Right atrium auricular region (tissue), 2 donors: ENCODE results near the gene LTO1. TPM values are rescaled to one million over a fixed set of nuclear protein-coding genes. Genes with fewer than 3 reads are reported as not detected.

Experiments used
- DNase-seq: peaks from one replicate; pipeline ENCODE4 v3.0.0-alpha.2; 2019; ENCODE audit warnings: low spot score
- H3K27ac ChIP-seq, 2 donors: fragments of 200-600 bp; sonication (generic); 1 replicate in 1 of 2; 2 replicates in 1 of 2; pipeline ENCODE4 v1.5.1; 2016 to 2019
- H3K27me3 ChIP-seq, 2 donors: fragments of 200-600 bp; sonication (generic); one replicate each; pipeline versions ENCODE4 v1.5.1 to v1.6.0; 2017 to 2019
- H3K36me3 ChIP-seq: fragments of 200-600 bp; sonication (generic); one replicate; pipeline ENCODE4 v1.5.1; 2016
- H3K4me1 ChIP-seq, 2 donors: fragments of 200-600 bp; sonication (generic); one replicate each; pipeline versions ENCODE4 v1.5.1 to v1.6.0; 2017 to 2019
- H3K4me3 ChIP-seq, 2 donors: fragments of 200-600 bp; sonication (generic); 1 replicate in 1 of 2; 2 replicates in 1 of 2; pipeline ENCODE4 v1.5.1; 2017 to 2019; ENCODE audit warnings: mild to moderate bottlenecking in 1 of 2, moderate library complexity in 1 of 2
- H3K9me3 ChIP-seq, 2 donors: fragments of 200-600 bp; sonication (generic); one replicate each; pipeline ENCODE4 v1.5.1; 2019
- total RNA-seq, 2 donors: library from RNA; depleted of rRNA; stranded (reverse); fragments of >200 nt; gene quantifications; one replicate each; pipeline ENCODE4 v1.1.0, GENCODE V29; 2016
- TF ChIP-seq, protein P1 (sequence below), 2 donors: fragments of 200-600 bp; sonication (generic); IDR thresholded peaks; one replicate each; pipeline ENCODE4 v1.5.1; 2019; ENCODE audit warnings: antibody characterized with exemption in 2 of 2

The LTO1 gene
- total RNA-seq, 2 donors from 2014 or later, result 4.7 to 6.0 TPM

DNA sequence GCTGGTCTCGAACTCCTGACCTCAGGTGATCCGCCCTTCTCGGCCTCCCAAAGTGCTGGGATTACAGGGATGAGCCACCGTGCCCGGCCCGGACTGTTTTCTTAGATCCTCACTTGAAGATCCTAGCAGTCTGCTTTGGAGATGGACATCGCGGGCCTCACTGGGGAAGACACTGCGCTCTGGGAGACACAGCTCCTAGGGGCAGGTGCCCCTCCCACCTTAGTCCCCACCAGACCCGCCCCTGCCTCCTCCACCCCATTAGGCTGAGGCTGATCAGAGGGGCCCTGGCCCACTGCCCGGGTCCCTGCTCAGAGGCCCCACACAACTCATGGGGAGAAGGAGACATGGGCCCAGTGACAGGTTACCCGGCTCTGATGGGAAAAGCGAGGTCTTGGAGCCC lies 11.3 kb upstream of the LTO1 start:
- TF ChIP-seq, protein P1, sequence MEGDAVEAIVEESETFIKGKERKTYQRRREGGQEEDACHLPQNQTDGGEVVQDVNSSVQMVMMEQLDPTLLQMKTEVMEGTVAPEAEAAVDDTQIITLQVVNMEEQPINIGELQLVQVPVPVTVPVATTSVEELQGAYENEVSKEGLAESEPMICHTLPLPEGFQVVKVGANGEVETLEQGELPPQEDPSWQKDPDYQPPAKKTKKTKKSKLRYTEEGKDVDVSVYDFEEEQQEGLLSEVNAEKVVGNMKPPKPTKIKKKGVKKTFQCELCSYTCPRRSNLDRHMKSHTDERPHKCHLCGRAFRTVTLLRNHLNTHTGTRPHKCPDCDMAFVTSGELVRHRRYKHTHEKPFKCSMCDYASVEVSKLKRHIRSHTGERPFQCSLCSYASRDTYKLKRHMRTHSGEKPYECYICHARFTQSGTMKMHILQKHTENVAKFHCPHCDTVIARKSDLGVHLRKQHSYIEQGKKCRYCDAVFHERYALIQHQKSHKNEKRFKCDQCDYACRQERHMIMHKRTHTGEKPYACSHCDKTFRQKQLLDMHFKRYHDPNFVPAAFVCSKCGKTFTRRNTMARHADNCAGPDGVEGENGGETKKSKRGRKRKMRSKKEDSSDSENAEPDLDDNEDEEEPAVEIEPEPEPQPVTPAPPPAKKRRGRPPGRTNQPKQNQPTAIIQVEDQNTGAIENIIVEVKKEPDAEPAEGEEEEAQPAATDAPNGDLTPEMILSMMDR (IDR thresholded peaks at IDR 0.05), result no peak
- Histone ChIP-seq H3K27me3 (no peaks in the 10 kb centered on the region), H3K9me3 (no peaks in the 10 kb centered on the region), H3K4me3 (no peak overlapping the region), H3K4me1 (peaks cover 0 to 6% of the 10 kb centered on the region in 2 donors), H3K36me3 (no peaks in the 10 kb centered on the region), H3K27ac (no peak overlapping the region)
- no peak for DNase-seq

DNA sequence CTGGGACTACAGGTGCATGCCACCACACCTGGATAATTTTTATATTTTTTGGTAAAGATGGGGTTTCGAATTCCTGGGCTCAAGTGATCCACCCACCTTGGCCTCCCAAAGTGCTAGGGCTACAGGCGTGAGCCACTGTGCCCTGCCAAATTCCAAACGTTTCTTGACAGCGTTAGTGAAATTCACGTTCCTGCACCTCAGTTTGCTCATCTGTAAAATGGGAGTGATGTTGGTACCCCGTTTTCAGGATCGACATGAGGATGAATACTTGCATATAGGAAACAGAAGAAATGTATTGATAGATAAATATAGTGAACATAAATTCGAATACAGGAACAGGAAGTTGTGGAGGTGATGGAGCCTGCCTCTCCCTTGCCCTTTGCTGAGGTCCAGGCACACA lies 10.2 kb upstream of the LTO1 start:
- Histone ChIP-seq H3K27ac (no peak overlapping the region), H3K4me3 (no peak overlapping the region), H3K9me3 (no peaks in the 10 kb centered on the region), H3K36me3 (no peaks in the 10 kb centered on the region), H3K4me1 (peaks cover 0 to 6% of the 10 kb centered on the region in 2 donors), H3K27me3 (no peaks in the 10 kb centered on the region)
- TF ChIP-seq, protein P1 (IDR thresholded peaks at IDR 0.05), result no peak
- DNase-seq, result no peak

- no peaks in the 10 kb centered on the region for H3K9me3 ChIP-seq
- H3K4me3 ChIP-seq, result no peak overlapping the region
- no peaks in the 10 kb centered on the region for H3K27me3 ChIP-seq
- H3K4me1 ChIP-seq, result peaks cover 0 to 6% of the 10 kb centered on the region in 2 donors
- H3K27ac ChIP-seq, result no peak overlapping the region
- no peak for DNase-seq
- H3K36me3 ChIP-seq, result no peaks in the 10 kb centered on the region
- TF ChIP-seq, protein P1 (IDR thresholded peaks at IDR 0.05), result no peak
These were observed 9.5 kb upstream of the LTO1 start for GRCh38 chr11:69684651-69685050.

- Histone ChIP-seq H3K27me3 (no peaks in the 10 kb centered on the region), H3K4me1 (peaks cover 0 to 6% of the 10 kb centered on the region in 2 donors), H3K4me3 (no peak overlapping the region), H3K9me3 (no peaks in the 10 kb centered on the region), H3K27ac (no peak overlapping the region), H3K36me3 (no peaks in the 10 kb centered on the region)
- no peak for DNase-seq
- TF ChIP-seq, protein P1 (IDR thresholded peaks at IDR 0.05), result peak in 1 of 2 donors; percentile 42
These were observed 8.7 kb upstream of the LTO1 start for GRCh38 chr11:69683764-69684333.

DNA sequence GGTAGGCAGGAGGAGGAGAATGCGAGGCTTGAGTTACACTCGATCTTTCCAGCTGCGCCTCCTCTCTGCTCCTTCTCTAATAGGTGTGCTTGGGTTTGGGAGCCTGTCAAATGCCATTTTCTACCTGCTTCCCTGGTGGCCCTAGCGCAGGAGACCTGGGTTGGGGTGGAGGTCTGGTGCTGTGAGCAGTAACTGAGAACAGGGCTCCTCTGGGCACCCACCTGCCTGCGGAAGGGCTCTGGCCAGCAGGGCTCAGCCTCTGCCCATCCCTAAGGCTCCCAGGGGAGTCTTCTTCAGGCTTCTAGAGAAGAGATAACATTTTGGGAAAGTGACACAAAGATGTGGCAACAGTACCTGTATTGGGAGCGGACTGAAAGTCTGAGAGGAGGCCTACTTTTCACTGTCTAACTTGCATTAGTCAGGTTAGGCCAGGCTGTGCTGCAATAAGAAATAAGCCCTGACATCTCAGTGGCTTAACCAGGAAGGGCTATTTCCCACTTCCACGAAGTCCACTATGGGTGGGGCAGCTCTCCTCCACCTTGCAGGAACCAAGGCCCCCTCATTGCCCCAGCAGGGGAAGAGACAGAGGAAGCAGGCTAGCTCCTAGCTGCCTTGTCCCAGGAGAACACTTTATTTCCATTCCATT lies 7.7 kb upstream of the LTO1 start:
- H3K9me3 ChIP-seq, result no peaks in the 10 kb centered on the region
- DNase-seq, result no peak
- H3K4me1 ChIP-seq, result peaks cover 0 to 6% of the 10 kb centered on the region in 2 donors
- H3K27me3 ChIP-seq, result no peaks in the 10 kb centered on the region
- TF ChIP-seq, protein P1 (IDR thresholded peaks at IDR 0.05), result no peak
- no peaks in the 10 kb centered on the region for H3K36me3 ChIP-seq
- H3K4me3 ChIP-seq, result no peak overlapping the region
- H3K27ac ChIP-seq, result no peak overlapping the region
